ENCODE results near the gene LAMP5.

The LAMP5 gene

GRCh38 chr20:9515214-9515585 lies 810 bp downstream of the LAMP5 start:
- DNase-seq (ENCODE audit: low read depth) = no peak
- H3K4me3 ChIP-seq (ENCODE audit: low read depth, low read length) = no peak overlapping the region
- TF ChIP-seq MYC (IDR thresholded peaks at IDR 0.05; ENCODE audit: low read depth, low read length) = no peak
- TF ChIP-seq, protein P1, sequence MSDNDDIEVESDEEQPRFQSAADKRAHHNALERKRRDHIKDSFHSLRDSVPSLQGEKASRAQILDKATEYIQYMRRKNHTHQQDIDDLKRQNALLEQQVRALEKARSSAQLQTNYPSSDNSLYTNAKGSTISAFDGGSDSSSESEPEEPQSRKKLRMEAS (IDR thresholded peaks at IDR 0.05; ENCODE audit: low read depth, low read length) = no peak
- no peak for TF ChIP-seq POLR2A (IDR thresholded peaks at IDR 0.05; ENCODE audit: extremely low read depth, insufficient read length)
- no peak for TF ChIP-seq CTCF (IDR thresholded peaks at IDR 0.05; ENCODE audit: low read depth, low read length)

DNA sequence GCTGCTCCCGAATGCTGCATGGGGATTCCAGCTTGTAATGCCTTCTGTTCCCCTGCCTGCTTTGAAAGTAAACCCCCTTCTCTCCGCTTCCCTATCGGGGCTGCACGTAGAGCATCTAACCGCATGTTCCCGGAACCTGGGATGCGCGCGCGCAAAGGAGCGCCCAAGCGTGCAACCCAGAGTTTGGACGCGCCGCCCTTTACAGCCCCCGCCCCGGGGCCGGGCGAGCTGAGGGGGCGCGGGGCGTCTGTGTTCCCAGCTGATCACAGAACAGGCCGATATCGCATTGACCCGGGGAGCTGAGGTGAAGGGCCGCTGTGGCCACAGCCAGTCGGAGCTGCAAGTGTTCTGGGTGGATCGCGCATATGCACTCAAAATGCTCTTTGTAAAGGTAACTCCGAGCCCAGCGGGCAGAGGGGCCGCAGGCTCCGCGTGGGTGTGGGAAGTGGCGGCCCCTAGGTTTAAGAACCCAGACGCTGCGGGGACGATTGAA lies 1.4 kb downstream of the LAMP5 start:
- TF ChIP-seq, protein P1 (IDR thresholded peaks at IDR 0.05; ENCODE audit: low read depth, low read length) = no peak
- no peak for TF ChIP-seq CTCF (IDR thresholded peaks at IDR 0.05; ENCODE audit: low read depth, low read length)
- TF ChIP-seq POLR2A (IDR thresholded peaks at IDR 0.05; ENCODE audit: extremely low read depth, insufficient read length) = no peak
- TF ChIP-seq MYC (IDR thresholded peaks at IDR 0.05; ENCODE audit: low read depth, low read length) = no peak
- no peak for DNase-seq (ENCODE audit: low read depth)
- H3K4me3 ChIP-seq (ENCODE audit: low read depth, low read length) = no peak overlapping the region

- DNase-seq (ENCODE audit: low read depth) = no peak
- no peak overlapping the region for H3K4me3 ChIP-seq (ENCODE audit: low read depth, low read length)
- TF ChIP-seq POLR2A (IDR thresholded peaks at IDR 0.05; ENCODE audit: extremely low read depth, insufficient read length) (no peak), CTCF (IDR thresholded peaks at IDR 0.05; ENCODE audit: low read depth, low read length) (no peak), MYC (IDR thresholded peaks at IDR 0.05; ENCODE audit: low read depth, low read length) (no peak)
- TF ChIP-seq, protein P1 (IDR thresholded peaks at IDR 0.05; ENCODE audit: low read depth, low read length) = no peak
Observed at GRCh38 chr20:9516234-9516871, 2.0 kb downstream of the LAMP5 start.

DNA sequence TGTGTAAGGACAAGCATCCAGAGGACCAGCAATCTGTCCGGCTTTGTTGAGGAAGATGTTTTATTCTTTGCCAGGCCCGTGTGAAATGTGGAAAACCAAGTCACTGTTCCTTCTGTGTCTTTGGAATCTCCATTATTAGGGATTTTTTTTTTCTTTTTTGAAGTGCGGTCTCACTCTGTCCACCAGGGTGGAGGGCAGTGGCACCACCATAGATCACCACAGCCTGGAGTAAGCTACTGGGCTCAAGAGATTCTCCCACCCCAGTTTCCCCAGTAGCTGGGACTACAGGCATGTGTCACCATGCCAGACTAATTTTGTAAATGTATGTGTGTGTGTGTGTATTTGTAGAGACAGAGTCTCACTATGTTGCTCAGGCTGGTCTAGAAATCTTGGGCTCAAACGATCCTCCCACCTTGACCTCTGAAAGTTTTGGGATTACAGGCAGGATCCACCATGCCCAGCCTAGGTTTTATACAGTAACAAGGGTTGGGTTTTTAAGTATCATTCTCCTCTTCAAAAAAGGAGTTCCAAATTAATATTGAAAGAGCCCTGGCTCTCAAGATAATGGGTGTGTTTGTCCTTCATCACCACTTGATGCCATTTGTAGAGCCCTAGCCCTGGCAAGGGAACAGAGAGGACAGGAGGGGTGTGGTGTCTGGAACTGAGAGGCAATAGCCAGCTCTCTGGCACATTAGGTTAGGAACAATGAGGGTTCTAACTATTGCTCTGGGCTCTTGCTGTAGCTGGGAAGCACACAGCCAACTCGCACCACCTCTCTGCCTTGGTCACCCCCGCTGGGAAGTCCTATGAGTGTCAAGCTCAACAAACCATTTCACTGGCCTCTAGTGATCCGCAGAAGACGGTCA lies 3.1 kb downstream of the LAMP5 start:
- TF ChIP-seq CTCF (IDR thresholded peaks at IDR 0.05; ENCODE audit: low read depth, low read length) (no peak), MYC (IDR thresholded peaks at IDR 0.05; ENCODE audit: low read depth, low read length) (no peak), POLR2A (IDR thresholded peaks at IDR 0.05; ENCODE audit: extremely low read depth, insufficient read length) (no peak)
- TF ChIP-seq, protein P1 (IDR thresholded peaks at IDR 0.05; ENCODE audit: low read depth, low read length) = no peak
- no peak overlapping the region for H3K4me3 ChIP-seq (ENCODE audit: low read depth, low read length)
- no peak for DNase-seq (ENCODE audit: low read depth)

- no peak for DNase-seq (ENCODE audit: low read depth)
- H3K4me3 ChIP-seq (ENCODE audit: low read depth, low read length) = no peak overlapping the region
- TF ChIP-seq CTCF (IDR thresholded peaks at IDR 0.05; ENCODE audit: low read depth, low read length) = no peak
- TF ChIP-seq, protein P1 (IDR thresholded peaks at IDR 0.05; ENCODE audit: low read depth, low read length) = no peak
Observed at GRCh38 chr20:9518576-9519175, 4.3 kb downstream of the LAMP5 start.
